Measurements from ENCODE around the gene SHROOM2.
"Not testable (repeated sequence)": the region's sequence is repeated elsewhere in the genome, so short reads cannot be mapped to it uniquely, and the experiment has no call there.

SHROOM2 gene

GRCh38 chrX:9781941-9782340 lies 4.3 kb upstream of the SHROOM2 start:
- DNase-seq (ENCODE audit: low read depth in 4 of 4, low spot score in 1 of 4) = no peak

- no peak for DNase-seq (ENCODE audit: low read depth in 4 of 4, low spot score in 1 of 4)
Observed at GRCh38 chrX:9784332-9784731, 1.9 kb upstream of the SHROOM2 start.

- DNase-seq (ENCODE audit: low read depth in 4 of 4, low spot score in 1 of 4) = no peak
Observed at GRCh38 chrX:9785254-9785943, 830 bp upstream of the SHROOM2 start.

- no peak for DNase-seq (ENCODE audit: low read depth in 4 of 4, low spot score in 1 of 4)
Observed at GRCh38 chrX:9786798-9787635, 788 bp downstream of the SHROOM2 start.

GRCh38 chrX:9788911-9789310 lies 2.7 kb downstream of the SHROOM2 start:
- no peak for DNase-seq (ENCODE audit: low read depth in 4 of 4, low spot score in 1 of 4)

- no peak for DNase-seq (ENCODE audit: low read depth in 4 of 4, low spot score in 1 of 4)
Observed at GRCh38 chrX:9789555-9789954, 3.3 kb downstream of the SHROOM2 start.

GRCh38 chrX:9790866-9791265 lies 4.6 kb downstream of the SHROOM2 start:
- no peak for DNase-seq (ENCODE audit: low read depth in 4 of 4, low spot score in 1 of 4)

GRCh38 chrX:9794495-9794894 lies 8.3 kb downstream of the SHROOM2 start:
- DNase-seq (ENCODE audit: low read depth in 4 of 4, low spot score in 1 of 4) = no peak

GRCh38 chrX:9797384-9798360 lies 11.4 kb downstream of the SHROOM2 start:
- no peak for DNase-seq (ENCODE audit: low read depth in 4 of 4, low spot score in 1 of 4)

- no peak for DNase-seq (ENCODE audit: low read depth in 4 of 4, low spot score in 1 of 4)
Observed at GRCh38 chrX:9802737-9803136, 16.5 kb downstream of the SHROOM2 start.

- no peak for DNase-seq (ENCODE audit: low read depth in 4 of 4, low spot score in 1 of 4)
Observed at GRCh38 chrX:9804444-9804843, 18.2 kb downstream of the SHROOM2 start.

- no peak for DNase-seq (ENCODE audit: low read depth in 4 of 4, low spot score in 1 of 4)
Observed at GRCh38 chrX:9805956-9806355, 19.7 kb downstream of the SHROOM2 start.

- no peak for DNase-seq (ENCODE audit: low read depth in 4 of 4, low spot score in 1 of 4)
Observed at GRCh38 chrX:9807355-9808182, 21.3 kb downstream of the SHROOM2 start.

GRCh38 chrX:9809876-9810275 lies 23.6 kb downstream of the SHROOM2 start:
- not testable (repeated sequence) for DNase-seq (ENCODE audit: low read depth in 4 of 4, low spot score in 1 of 4)

- DNase-seq (ENCODE audit: low read depth in 4 of 4, low spot score in 1 of 4) = not testable (repeated sequence)
Observed at GRCh38 chrX:9811086-9811485, 24.9 kb downstream of the SHROOM2 start.

GRCh38 chrX:9816084-9816700 lies 30.0 kb downstream of the SHROOM2 start:
- no peak for DNase-seq (ENCODE audit: low read depth in 4 of 4, low spot score in 1 of 4)

- DNase-seq (ENCODE audit: low read depth in 4 of 4, low spot score in 1 of 4) = no peak
Observed at GRCh38 chrX:9821572-9821971, 35.3 kb downstream of the SHROOM2 start.

GRCh38 chrX:9824554-9824953 lies 38.3 kb downstream of the SHROOM2 start:
- DNase-seq (ENCODE audit: low read depth in 4 of 4, low spot score in 1 of 4) = no peak

GRCh38 chrX:9825129-9825790 lies 39.0 kb downstream of the SHROOM2 start:
- DNase-seq (ENCODE audit: low read depth in 4 of 4, low spot score in 1 of 4) = no peak
